NCI-H2227 (cell line): Measurements from ENCODE around the gene RANGRF.
"Not testable (repeated sequence)": the region's sequence is repeated elsewhere in the genome, so short reads cannot be mapped to it uniquely, and the experiment has no call there.

Experiments used
- DNase-seq: peaks from one replicate; lab custom pipeline; 2025; ENCODE audit not compliant: unreplicated experiment; lab: John Stamatoyannopoulos, UW

RANGRF gene

GRCh38 chr17:8288336-8289102, at the start of gene RANGRF:
Gene RANGRF, plus strand, starts transcription at chr17:8288670. Its CDS starts 119 bp downstream, at chr17:8288789.
- DNase-seq = peak; percentile 81

GRCh38 chr17:8243827-8244226, 44.6 kb upstream of the RANGRF start:
- no peak for DNase-seq

GRCh38 chr17:8244768-8245167, 43.7 kb upstream of the RANGRF start:
- no peak for DNase-seq

- peak; percentile 96 for DNase-seq
Observed at GRCh38 chr17:8248751-8249607, 39.5 kb upstream of the RANGRF start, which contains the start of gene PFAS. Gene PFAS, plus strand, starts transcription at chr17:8249289. Its CDS starts 4,649 bp downstream, at chr17:8253938.

- DNase-seq = no peak
Observed at GRCh38 chr17:8249621-8250500, 38.6 kb upstream of the RANGRF start.

GRCh38 chr17:8251411-8251810, 37.1 kb upstream of the RANGRF start:
- DNase-seq = not testable (repeated sequence)

GRCh38 chr17:8253801-8254200, 34.7 kb upstream of the RANGRF start:
- peak; percentile 16 for DNase-seq

GRCh38 chr17:8254881-8255280, 33.6 kb upstream of the RANGRF start:
- no peak for DNase-seq

- DNase-seq = no peak
Observed at GRCh38 chr17:8255499-8255898, 33.0 kb upstream of the RANGRF start.

- no peak for DNase-seq
Observed at GRCh38 chr17:8256291-8256690, 32.2 kb upstream of the RANGRF start.

- DNase-seq = no peak
Observed at GRCh38 chr17:8256691-8257090, 31.8 kb upstream of the RANGRF start.

- DNase-seq = no peak
Observed at GRCh38 chr17:8257801-8258200, 30.7 kb upstream of the RANGRF start.

- DNase-seq = no peak
Observed at GRCh38 chr17:8264320-8264719, 24.1 kb upstream of the RANGRF start.

- DNase-seq = no peak
Observed at GRCh38 chr17:8264836-8265542, 23.5 kb upstream of the RANGRF start.

- DNase-seq = no peak
Observed at GRCh38 chr17:8266648-8267479, 21.6 kb upstream of the RANGRF start.

- DNase-seq = no peak
Observed at GRCh38 chr17:8267480-8268147, 20.9 kb upstream of the RANGRF start.

GRCh38 chr17:8268550-8269298, 19.7 kb upstream of the RANGRF start:
- DNase-seq = no peak

- no peak for DNase-seq
Observed at GRCh38 chr17:8272421-8272820, 16.0 kb upstream of the RANGRF start.
